Measurements from ENCODE around the gene RPL6. TPM values are rescaled to one million over a fixed set of nuclear protein-coding genes. Genes with fewer than 3 reads are reported as not detected.

The RPL6 gene
- total RNA-seq: 898 TPM

DNA sequence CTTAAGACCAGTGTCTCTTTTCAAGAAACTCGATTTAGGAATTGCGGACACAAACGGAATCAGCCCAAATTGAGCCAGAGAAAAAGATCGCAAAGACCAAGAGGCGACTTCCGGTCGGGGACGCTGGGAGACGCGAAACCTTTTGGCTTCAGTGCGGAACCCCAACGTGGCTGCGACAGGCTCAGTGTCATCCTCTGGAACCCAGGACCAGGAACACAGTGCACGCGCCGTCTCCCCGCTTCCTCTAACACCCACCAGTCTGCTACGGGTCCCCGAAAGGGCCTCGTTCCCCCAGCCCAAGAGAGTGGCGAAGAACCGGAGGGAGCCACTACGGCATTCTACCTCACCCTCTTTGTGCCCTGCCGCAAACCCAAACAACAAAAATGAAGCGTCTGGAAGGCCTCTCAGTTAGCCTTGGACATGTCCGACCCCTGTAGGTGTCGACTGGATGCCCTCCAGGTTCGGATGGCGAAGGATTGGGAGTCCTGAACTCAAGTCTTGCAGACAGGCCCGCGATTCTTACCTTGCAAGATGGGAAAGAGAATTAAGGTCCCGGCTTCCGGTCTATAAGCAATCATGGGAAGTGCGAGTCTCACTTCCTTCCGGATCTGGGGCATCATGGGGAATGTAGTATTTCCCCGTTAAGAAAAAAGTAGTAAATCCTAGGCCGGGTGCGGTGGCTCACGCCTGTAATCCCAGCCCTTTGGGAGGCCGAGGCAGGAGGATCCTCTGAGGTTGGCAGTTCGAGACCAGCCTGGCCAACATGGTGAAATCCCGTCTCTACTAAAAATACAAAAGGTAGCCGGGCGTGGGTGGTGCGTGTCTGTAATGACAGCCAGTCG, at the start of gene RPL6:
TSS of gene RPL6 (minus strand) at position 542 of the 842 bp plus-strand sequence. CDS start 949 bp downstream, outside the sequence.

DNA sequence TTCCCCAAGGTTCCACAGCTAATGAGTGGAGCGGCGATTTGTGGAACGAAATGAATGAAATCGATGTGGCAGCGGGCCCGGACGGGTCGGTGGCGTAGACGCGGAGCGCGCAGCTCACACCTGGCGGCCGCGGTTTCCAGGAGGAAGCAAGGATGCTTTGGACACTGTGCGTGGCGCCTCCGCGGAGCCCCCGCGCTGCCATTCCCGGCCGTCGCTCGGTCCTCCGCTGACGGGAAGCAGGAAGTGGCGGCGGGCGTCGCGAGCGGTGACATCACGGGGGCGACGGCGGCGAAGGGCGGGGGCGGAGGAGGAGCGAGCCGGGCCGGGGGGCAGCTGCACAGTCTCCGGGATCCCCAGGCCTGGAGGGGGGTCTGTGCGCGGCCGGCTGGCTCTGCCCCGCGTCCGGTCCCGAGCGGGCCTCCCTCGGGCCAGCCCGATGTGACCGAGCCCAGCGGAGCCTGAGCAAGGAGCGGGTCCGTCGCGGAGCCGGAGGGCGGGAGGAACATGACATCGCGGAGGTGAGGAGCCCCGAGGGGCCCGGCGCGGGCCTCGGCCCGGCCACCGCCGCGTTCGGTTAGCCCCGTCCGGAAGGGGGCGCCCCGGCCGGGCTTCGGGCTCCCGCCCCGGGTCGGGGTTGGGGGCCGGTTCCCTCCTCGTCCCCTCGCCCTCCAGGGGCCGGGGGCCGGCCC, 9.3 kb upstream of the RPL6 start, which contains the start of gene PTPN11:
TSS of gene PTPN11 (plus strand) at position 340 of the 689 bp plus-strand sequence. CDS start at position 505, 165 bp downstream.

DNA sequence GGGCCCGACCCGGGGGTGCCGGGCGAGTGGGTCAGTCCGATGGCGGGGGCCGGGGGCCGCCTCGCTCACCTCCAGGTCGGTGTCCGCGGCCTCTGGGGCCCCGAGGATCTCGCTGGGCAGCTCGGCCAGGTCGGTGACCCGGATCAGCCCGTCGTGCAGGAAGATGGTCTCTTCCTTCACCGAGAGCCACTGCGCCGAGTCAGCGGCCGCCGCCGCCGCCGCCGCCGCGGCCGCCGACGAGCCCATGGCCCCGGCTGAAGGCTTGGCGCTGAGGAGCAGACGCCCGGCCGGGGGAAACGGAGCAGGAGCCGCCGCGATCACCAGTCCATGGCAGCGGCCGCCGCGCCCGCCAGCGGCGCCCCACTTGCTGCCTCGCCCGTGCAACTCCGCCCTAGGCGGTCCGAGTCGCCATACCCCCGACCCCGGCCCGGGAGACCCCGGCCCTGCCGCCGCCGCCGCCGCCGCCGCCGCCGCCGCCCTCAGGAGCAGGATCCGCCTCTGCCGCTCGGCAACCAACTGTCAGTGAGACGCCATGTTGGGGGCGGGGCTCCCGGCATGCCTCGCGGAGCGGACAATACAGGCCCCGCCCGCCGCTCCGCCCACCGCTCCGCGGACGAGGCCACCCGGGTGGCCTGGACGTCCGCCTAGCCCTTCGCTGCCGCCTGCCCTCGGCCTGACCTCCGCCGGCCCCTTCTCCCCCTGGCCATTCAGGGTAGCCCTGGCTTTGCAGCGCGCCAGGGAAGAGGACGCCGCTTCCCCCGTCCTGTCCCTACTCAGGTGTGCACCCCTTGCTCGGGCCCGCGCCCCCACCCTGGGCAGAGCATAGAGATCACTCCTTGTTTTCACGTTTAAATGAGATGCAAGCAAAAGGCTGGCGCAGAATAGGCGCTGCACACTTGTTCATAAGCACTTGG, 27.3 kb downstream of the RPL6 start, which contains the start of gene HECTD4:
TSS of gene HECTD4 (minus strand) at position 549 of the 914 bp plus-strand sequence. CDS start at position 246, 303 bp downstream.

Other genes with a start within 250 kb of the RPL6 start
- gene HECTD4, start 27.2 kb downstream of the RPL6 start, total RNA-seq: 107 TPM
- gene PTPN11, start 9.3 kb upstream of the RPL6 start, total RNA-seq: 43.4 TPM

Measured in metanephros (tissue), 1 donor.